GF-D8 (cell line): ENCODE results near the gene CAVIN2.

Experiments used
- DNase-seq: peaks from one replicate; lab custom pipeline; 2025; lab: John Stamatoyannopoulos, UW

The CAVIN2 gene

GRCh38 chr2:191864628-191865374 is 17.9 kb upstream of the CAVIN2 start:
- DNase-seq, result no peak

GRCh38 chr2:191863988-191864387 is 17.1 kb upstream of the CAVIN2 start:
- DNase-seq, result no peak

GRCh38 chr2:191862156-191862775 is 15.4 kb upstream of the CAVIN2 start:
- no peak for DNase-seq

GRCh38 chr2:191860760-191861466 is 14.0 kb upstream of the CAVIN2 start:
- DNase-seq, result no peak

GRCh38 chr2:191859681-191860080 is 12.8 kb upstream of the CAVIN2 start:
- no peak for DNase-seq

- DNase-seq, result no peak
Observed at GRCh38 chr2:191857886-191858285, 11.0 kb upstream of the CAVIN2 start.

- DNase-seq, result no peak
Observed at GRCh38 chr2:191857259-191857805, 10.4 kb upstream of the CAVIN2 start.

GRCh38 chr2:191856111-191856876 is 9.4 kb upstream of the CAVIN2 start:
- DNase-seq, result no peak

GRCh38 chr2:191855382-191855781 is 8.5 kb upstream of the CAVIN2 start:
- no peak for DNase-seq

GRCh38 chr2:191854382-191855372 is 7.8 kb upstream of the CAVIN2 start:
- no peak for DNase-seq

- no peak for DNase-seq
Observed at GRCh38 chr2:191853843-191854242, 7.0 kb upstream of the CAVIN2 start.

GRCh38 chr2:191851158-191851557 is 4.3 kb upstream of the CAVIN2 start:
- DNase-seq, result no peak

- DNase-seq, result no peak
Observed at GRCh38 chr2:191848771-191849767, 2.2 kb upstream of the CAVIN2 start.

GRCh38 chr2:191847764-191848163 is 876 bp upstream of the CAVIN2 start:
- DNase-seq, result no peak

GRCh38 chr2:191845876-191846514 is 893 bp downstream of the CAVIN2 start:
- DNase-seq, result no peak

- DNase-seq, result no peak
Observed at GRCh38 chr2:191845248-191845715, 1.6 kb downstream of the CAVIN2 start.

GRCh38 chr2:191844706-191845105 is 2.2 kb downstream of the CAVIN2 start:
- no peak for DNase-seq

GRCh38 chr2:191840921-191841320 is 6.0 kb downstream of the CAVIN2 start:
- DNase-seq, result no peak
